ENCODE measurements around the gene RANBP3L.
"Not testable (repeated sequence)": the region's sequence is repeated elsewhere in the genome, so short reads cannot be mapped to it uniquely, and the experiment has no call there.

RANBP3L gene

DNA sequence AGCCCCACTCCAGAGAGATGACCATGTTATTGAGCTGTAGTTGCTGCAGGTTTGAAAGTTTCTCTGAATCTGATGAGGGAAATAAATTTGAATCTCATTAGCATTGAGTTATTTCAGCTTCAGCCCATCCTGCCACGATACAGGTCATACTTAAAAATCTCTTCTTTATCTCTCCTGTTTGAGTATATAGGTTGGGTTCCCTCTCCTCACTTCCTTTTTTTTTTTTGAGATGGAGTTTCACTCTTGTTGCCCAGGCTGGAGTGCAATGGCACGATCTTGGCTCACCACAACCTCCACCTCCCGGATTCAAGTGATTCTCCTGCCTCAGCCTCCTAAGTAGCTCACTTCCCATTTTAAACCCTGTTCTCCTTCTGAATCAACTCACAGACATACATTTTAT is 17.9 kb downstream of the RANBP3L start:
- not testable (repeated sequence) for DNase-seq

- no peak for DNase-seq
Measured at GRCh38 chr5:36281626-36282025, 20.1 kb downstream of the RANBP3L start.

DNA sequence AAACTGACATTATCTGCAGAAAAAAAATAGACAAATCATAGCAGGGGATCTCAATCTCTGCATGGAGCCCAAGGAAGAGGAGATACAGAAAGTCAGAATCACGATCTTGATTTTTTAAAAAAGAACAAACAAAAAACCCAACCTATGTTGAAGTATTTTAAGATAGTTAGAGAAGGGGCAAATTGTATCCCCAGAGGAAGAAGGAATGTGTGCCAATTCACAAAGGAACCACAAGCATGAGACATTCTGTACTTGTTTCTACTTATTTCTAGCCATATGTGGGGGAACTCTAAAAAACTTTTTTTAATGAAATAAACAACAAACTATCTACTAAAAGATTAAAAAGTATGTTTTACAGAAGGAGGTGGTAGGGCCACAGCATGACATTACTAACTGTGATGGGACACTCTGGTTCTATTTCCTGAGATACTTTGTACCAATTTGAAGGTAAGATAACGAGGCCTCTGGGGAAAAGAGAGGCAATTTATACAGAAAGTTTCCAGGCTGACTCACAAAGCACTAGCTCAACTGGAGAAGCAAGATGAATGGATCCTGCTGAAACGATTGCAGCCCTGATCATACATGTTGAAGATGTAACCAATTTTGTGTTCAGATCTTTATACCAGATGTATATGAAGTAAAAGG is 22.5 kb downstream of the RANBP3L start:
- no peak for DNase-seq

GRCh38 chr5:36277521-36278176 is 24.1 kb downstream of the RANBP3L start:
- no peak for DNase-seq

DNA sequence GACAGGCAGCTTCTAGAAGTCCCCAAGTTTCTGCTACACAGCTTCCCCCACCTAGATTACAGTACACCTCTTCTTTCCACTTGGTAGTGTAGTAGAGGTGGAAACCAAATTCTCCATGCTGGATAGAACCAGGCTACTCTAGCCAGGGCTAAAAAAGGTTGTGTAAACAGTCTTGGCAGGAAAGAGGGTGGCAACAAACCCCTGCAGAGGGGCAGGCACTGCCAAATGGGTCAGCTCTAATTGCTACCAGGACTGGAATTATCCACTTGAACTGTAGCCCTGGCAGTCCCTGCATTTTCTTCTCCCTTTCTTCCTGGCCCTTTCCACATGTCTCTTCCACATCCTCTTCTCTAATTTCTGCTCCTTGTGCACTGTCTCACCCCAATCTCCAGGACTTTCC is 24.8 kb downstream of the RANBP3L start:
- DNase-seq = no peak

GRCh38 chr5:36273809-36274526 is 27.7 kb downstream of the RANBP3L start:
- no peak for DNase-seq

DNA sequence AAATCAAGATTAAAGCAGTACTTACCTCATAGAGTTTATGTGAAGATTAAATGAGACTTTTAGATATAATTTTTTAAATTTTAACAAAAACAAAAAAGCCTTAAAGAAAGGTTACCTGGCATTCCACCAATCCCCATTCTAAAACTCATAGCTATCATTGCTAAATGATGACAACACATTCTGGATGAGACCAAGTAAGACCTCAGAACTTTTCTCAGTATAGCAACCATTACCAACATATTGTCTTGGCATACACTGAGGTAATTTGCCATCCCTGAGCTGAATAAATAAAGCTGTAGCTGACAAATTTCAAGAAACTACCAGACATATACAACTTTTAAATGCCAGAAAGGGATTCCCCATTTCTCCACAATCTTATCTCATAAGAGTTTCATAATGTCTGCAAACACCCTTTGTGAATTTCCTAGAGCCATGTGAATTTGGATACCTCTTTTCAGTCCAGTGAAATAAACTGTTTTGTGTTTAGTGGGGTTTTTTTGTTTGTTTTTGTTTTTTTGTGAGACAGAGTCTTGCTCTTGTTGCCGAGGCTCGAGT is 29.5 kb downstream of the RANBP3L start:
- DNase-seq = no peak

GRCh38 chr5:36270876-36271575 is 30.7 kb downstream of the RANBP3L start:
- no peak for DNase-seq

DNA sequence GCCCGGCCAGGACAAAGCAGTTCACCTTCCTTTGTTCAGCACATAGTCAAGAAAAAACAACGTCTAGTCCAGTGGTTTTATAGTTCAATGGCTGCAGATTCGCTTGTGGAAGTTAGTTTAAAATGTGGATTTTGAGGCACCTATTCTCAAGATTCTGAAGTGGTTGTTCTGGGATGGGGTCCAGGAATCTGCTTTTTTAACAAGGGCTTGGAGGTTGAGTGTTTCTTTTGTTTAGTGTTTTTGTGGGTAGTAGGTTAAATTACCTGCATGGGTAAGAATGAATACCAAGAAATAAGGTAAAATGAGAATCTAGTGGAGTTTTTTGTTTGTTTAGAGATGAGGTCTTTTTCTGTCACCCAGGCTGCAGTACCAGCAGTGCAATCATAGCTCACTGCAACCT is 31.5 kb downstream of the RANBP3L start:
- no peak for DNase-seq

GRCh38 chr5:36269478-36269877 is 32.2 kb downstream of the RANBP3L start:
- no peak for DNase-seq

DNA sequence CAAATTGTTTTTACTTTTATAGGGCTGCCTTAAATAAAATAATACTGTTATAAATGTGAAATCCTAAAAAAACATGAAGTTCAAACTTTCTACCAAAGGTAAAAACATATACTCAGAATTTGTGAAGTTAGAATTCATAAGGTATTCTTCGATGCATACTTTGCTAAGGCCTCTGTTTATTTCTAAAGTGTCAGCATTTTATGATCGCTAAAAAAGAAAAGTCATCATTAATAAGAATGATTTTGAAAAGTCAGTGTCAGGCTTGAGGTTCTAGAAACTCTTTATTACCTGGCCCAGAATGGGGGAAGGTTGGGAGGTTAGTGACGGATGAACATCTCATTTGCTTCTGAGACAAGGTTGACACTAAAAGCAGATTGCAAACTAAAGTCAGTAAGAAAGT is 33.8 kb downstream of the RANBP3L start:
- no peak for DNase-seq

- DNase-seq = no peak
Measured at GRCh38 chr5:36264202-36264760, 37.4 kb downstream of the RANBP3L start.

DNA sequence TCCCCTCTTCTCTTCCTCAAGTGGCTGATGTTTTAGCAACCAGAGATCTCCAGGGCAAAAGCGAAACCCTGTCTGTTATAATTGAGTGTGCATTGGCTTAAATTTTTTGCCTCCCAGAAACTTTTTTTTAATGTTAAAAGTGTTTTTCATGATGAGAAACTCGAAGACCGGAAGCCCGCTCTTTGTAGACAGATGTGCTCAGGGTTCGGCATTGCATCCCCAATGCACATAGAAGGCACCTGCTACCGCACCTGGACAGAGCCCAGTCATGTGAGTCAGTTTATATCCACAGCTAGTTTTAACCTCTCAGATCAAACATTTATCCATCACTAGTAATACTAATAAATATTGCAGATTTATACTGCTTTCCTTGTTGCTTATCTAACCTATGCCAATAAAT is 40.5 kb downstream of the RANBP3L start:
- DNase-seq = no peak

- no peak for DNase-seq
Measured at GRCh38 chr5:36253575-36253974, 48.1 kb downstream of the RANBP3L start.

GRCh38 chr5:36252722-36253365 is 48.9 kb downstream of the RANBP3L start:
- no peak for DNase-seq

GRCh38 chr5:36251218-36251617 is 50.5 kb downstream of the RANBP3L start:
- no peak for DNase-seq

DNA sequence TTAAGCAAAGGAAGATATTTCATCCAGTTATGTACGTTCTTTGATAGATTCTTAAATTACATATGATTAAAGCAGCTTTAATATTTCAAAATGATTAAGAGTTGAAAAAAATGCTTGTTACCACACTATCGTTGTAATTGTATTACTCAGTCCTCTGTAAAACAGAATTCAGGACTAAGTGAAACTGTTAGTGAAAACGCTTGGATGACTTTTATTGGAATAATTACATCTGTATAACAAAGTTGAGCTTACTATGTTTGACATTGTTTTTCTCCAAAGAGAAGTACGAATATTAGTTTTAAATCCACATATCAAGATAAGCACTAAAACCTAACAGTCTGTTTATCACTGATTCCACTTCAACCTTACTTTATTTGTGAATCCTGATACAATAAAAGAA is 51.3 kb downstream of the RANBP3L start:
- DNase-seq = no peak

- no peak for DNase-seq
Measured at GRCh38 chr5:36246036-36246800, 55.5 kb downstream of the RANBP3L start.

- DNase-seq = no peak
Measured at GRCh38 chr5:36244076-36244475, 57.6 kb downstream of the RANBP3L start.

GRCh38 chr5:36243653-36244052 is 58.0 kb downstream of the RANBP3L start:
- DNase-seq = no peak
